ENCODE data around the gene CMTM3. TPM values are rescaled to one million over a fixed set of nuclear protein-coding genes. Genes with fewer than 3 reads are reported as not detected.
"Not testable (repeated sequence)": the region's sequence is repeated elsewhere in the genome, so short reads cannot be mapped to it uniquely, and the experiment has no call there.

Gene CMTM3
- polyA plus RNA-seq, 4 donors = 64.7 to 80.6 (median 69.9) TPM

GRCh38 chr16:66605979-66606751, 1.7 kb downstream of the CMTM3 start:
- no peak for DNase-seq (ENCODE audit: low read depth in 4 of 4, low spot score in 3 of 4)

GRCh38 chr16:66608241-66609138, 4.0 kb downstream of the CMTM3 start:
- DNase-seq (ENCODE audit: low read depth in 4 of 4, low spot score in 3 of 4) = peak; percentile 69 to 84 (median 75)

- DNase-seq (ENCODE audit: low read depth in 4 of 4, low spot score in 3 of 4) = no peak
These were observed 4.6 kb downstream of the CMTM3 start for GRCh38 chr16:66609139-66609510.

- no peak for DNase-seq (ENCODE audit: low read depth in 4 of 4, low spot score in 3 of 4)
These were observed 5.8 kb downstream of the CMTM3 start for GRCh38 chr16:66610111-66610820.

GRCh38 chr16:66611911-66612310, 7.4 kb downstream of the CMTM3 start:
- DNase-seq (ENCODE audit: low read depth in 4 of 4, low spot score in 3 of 4) = not testable (repeated sequence)

GRCh38 chr16:66612422-66612821, 7.9 kb downstream of the CMTM3 start:
- DNase-seq (ENCODE audit: low read depth in 4 of 4, low spot score in 3 of 4) = no peak

- no peak for DNase-seq (ENCODE audit: low read depth in 4 of 4, low spot score in 3 of 4)
These were observed 9.8 kb downstream of the CMTM3 start for GRCh38 chr16:66614161-66614802.

GRCh38 chr16:66616169-66616568, 11.7 kb downstream of the CMTM3 start:
- no peak for DNase-seq (ENCODE audit: low read depth in 4 of 4, low spot score in 3 of 4)

GRCh38 chr16:66616592-66616991, 12.1 kb downstream of the CMTM3 start:
- no peak for DNase-seq (ENCODE audit: low read depth in 4 of 4, low spot score in 3 of 4)

GRCh38 chr16:66617010-66617434, 12.5 kb downstream of the CMTM3 start:
- no peak for DNase-seq (ENCODE audit: low read depth in 4 of 4, low spot score in 3 of 4)

- DNase-seq (ENCODE audit: low read depth in 4 of 4, low spot score in 3 of 4) = no peak
These were observed 13.2 kb downstream of the CMTM3 start for GRCh38 chr16:66617728-66618127.

- DNase-seq (ENCODE audit: low read depth in 4 of 4, low spot score in 3 of 4) = no peak
These were observed 14.3 kb downstream of the CMTM3 start for GRCh38 chr16:66618588-66619375.

GRCh38 chr16:66619534-66620428, 15.3 kb downstream of the CMTM3 start:
- no peak for DNase-seq (ENCODE audit: low read depth in 4 of 4, low spot score in 3 of 4)

- DNase-seq (ENCODE audit: low read depth in 4 of 4, low spot score in 3 of 4) = no peak
These were observed 15.9 kb downstream of the CMTM3 start for GRCh38 chr16:66620429-66620795.

GRCh38 chr16:66621973-66622372, 17.5 kb downstream of the CMTM3 start:
- no peak for DNase-seq (ENCODE audit: low read depth in 4 of 4, low spot score in 3 of 4)

GRCh38 chr16:66622863-66623262, 18.4 kb downstream of the CMTM3 start:
- DNase-seq (ENCODE audit: low read depth in 4 of 4, low spot score in 3 of 4) = no peak

- no peak for DNase-seq (ENCODE audit: low read depth in 4 of 4, low spot score in 3 of 4)
These were observed 19.3 kb downstream of the CMTM3 start for GRCh38 chr16:66623755-66624154.

GRCh38 chr16:66627611-66628378, 23.3 kb downstream of the CMTM3 start:
- not testable (repeated sequence) for DNase-seq (ENCODE audit: low read depth in 4 of 4, low spot score in 3 of 4)

Measured in right renal pelvis (tissue), 4 donors.